ENCODE data around the gene OSR1. TPM values are rescaled to one million over a fixed set of nuclear protein-coding genes. Genes with fewer than 3 reads are reported as not detected.
A peak's percentile ranks its signal among the peaks of the same experiment; 100 is the strongest.
"Not testable (repeated sequence)": the region's sequence is repeated elsewhere in the genome, so short reads cannot be mapped to it uniquely, and the experiment has no call there.

The OSR1 gene
- polyA plus RNA-seq (ENCODE audit: insufficient read depth in 1 of 5, insufficient read length in 5 of 5, low replicate concordance in 1 of 5) = 10 to 100 TPM; 32.1 to 48.3 (median 38.2) TPM
- long read RNA-seq, donor 1, full-length matches to known transcripts = 34 of 49 reads
- long read RNA-seq, donor 1, partial matches to known transcripts = 15 of 49 reads
- long read RNA-seq, donor 1, other reads (novel, unspliced or antisense) = 0 of 49 reads
- long read RNA-seq, donor 2, full-length matches to known transcripts = 13 of 13 reads
- long read RNA-seq, donor 2, partial matches to known transcripts = 0 of 13 reads
- long read RNA-seq, donor 2, other reads (novel, unspliced or antisense) = 0 of 13 reads
- long read RNA-seq, donor 3, full-length matches to known transcripts = 22 of 33 reads
- long read RNA-seq, donor 3, partial matches to known transcripts = 11 of 33 reads
- long read RNA-seq, donor 3, other reads (novel, unspliced or antisense) = 0 of 33 reads
- long read RNA-seq, donor 4, full-length matches to known transcripts = 14 of 24 reads
- long read RNA-seq, donor 4, partial matches to known transcripts = 10 of 24 reads
- long read RNA-seq, donor 4, other reads (novel, unspliced or antisense) = 0 of 24 reads
- long read RNA-seq, donor 5, full-length matches to known transcripts = 23 of 50 reads
- long read RNA-seq, donor 5, partial matches to known transcripts = 27 of 50 reads
- long read RNA-seq, donor 5, other reads (novel, unspliced or antisense) = 0 of 50 reads
- long read RNA-seq, donor 6, full-length matches to known transcripts = 24 of 35 reads
- long read RNA-seq, donor 6, partial matches to known transcripts = 11 of 35 reads
- long read RNA-seq, donor 6, other reads (novel, unspliced or antisense) = 0 of 35 reads
- long read RNA-seq, donor 7, full-length matches to known transcripts = 26 of 31 reads
- long read RNA-seq, donor 7, partial matches to known transcripts = 5 of 31 reads
- long read RNA-seq, donor 7, other reads (novel, unspliced or antisense) = 0 of 31 reads
- long read RNA-seq, donor 8, full-length matches to known transcripts = 13 of 20 reads
- long read RNA-seq, donor 8, partial matches to known transcripts = 7 of 20 reads
- long read RNA-seq, donor 8, other reads (novel, unspliced or antisense) = 0 of 20 reads

DNA sequence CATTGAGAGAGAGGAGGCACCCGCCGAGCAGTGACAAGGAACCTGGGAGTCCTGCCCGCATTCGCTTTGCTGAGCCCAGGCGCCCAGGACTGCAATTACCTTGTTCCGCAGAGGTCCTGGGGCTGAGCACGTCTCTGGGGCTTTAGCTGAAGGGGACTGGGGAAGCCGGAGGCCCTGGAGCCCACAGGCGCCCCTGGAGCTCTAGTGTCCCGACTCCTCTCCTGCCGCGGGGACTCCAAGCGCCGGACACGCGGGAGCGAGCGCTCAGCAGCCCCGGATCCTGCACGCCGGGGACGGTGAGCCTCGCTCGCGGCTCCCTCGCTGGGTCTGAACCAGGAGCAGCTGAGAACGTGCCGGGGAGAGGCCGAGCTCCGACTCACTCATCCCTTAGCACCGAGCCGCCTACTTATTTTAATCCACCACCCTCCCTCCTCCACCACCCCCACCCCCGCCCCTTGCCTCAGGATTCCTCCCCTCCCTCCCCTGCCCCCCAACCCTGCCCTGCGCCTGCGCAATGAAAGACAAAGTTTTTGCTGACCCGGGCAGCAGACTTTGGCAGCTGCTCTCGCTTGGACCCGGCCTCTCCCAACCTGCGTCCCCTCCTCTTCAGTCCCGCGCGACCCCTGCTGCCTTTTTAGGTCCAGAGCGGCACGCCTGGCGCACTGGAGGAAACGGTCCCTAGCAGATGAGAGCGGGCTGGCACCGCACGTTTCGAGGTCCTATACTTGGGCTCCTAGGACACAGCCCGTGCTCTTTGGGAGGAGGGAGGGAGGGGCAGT lies at the start of gene OSR1:
TSS of gene OSR1 (minus strand) at position 382 of the 779 bp plus-strand sequence. CDS start 4,818 bp downstream, outside the sequence.
- peak; percentile 87 to 89 for DNase-seq

DNA sequence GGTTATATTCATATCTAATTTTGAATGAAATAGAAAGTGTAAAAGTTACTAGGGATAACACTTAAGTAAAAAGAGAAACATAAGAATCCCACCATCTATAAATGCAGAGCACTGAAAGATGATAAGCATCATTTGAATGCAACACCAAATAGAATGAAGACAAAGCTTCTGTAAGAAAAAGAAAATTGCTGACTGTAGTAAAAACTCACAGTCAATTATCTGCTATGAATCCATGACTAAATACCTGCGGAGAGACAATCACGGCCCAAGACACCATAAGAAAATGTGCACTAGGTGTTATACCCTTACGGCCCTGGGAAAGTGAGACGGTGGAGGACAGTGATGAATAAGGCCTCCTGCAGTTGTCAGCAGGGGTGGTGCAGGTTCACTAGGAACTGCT lies 45.4 kb upstream of the OSR1 start:
- DNase-seq = no peak

DNA sequence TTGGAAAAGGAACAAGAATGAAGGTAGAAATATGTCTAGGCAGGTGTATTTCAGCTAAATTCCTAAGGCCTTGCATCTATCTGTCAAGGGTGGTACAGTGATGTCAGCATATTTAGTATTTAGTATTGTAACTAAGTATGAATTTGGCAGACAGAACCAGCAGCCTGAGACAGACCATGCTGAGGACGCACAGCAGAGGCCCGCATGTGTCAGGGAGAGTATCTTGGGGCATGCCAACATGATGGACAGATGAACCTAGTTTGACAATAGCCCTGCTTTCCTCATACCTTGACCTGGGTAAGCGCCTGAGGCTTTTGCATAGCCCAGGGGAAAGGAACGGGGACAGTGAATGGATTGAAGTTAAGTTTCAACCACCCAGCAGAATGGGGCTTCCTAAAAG lies 33.8 kb upstream of the OSR1 start:
- DNase-seq = no peak

DNA sequence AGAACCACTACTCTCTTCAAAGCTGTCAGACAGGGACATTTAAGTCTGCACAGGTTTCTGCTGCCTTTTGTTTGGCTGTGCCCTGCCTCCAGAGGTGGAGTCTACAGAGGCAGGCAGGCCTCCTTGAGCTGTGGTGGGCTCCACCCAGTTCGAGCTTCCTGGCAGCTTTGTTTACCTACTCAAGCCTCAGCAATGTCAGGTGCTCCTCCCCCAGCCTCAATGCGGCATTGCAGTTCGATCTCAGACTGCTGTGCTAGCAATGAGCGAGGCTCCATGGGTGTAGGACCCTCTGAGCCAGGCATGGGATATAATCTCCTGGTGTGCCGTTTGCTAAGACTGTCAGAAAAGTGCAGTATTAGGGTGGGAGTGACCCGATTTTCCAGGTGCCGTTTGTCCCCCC lies 31.0 kb upstream of the OSR1 start:
- DNase-seq = not testable (repeated sequence)

DNA sequence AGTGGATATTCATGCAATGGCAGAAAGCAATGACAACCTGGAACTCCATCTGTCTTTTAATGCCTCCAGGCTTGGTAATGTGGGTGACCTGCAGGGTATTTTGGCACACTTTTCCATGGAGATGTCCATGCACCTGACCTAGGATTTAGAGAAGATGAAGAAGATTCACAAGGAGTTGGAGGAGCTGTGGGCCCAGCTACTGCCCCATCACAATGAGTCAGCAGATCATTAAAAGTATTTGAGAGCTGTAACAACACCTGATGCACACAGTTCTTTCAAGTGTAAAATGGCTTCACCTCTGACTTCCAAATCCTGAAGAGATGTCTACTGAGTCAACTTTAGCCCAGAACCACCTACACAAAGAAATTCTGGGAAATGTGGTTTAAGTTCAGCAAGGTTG lies 22.1 kb upstream of the OSR1 start:
- DNase-seq = no peak

DNA sequence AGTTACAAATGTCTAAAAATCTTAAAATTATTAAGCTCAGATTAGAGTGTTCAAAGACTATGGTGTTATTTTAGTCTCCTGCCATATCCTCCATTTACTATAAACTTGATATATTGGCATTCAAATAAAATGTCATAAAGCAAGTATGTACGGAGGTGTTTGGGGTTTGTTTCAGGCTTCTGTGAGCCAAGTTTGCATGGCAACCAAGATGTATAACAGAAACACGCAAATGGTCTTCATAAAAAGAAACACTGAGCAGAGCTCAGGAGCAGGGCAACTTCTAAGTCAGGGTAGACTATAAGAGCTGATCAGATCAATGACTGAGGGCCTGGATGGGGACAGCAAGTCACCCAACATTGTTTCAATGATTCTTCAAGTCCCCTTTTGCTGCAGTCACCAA lies 20.5 kb upstream of the OSR1 start:
- no peak for DNase-seq

DNA sequence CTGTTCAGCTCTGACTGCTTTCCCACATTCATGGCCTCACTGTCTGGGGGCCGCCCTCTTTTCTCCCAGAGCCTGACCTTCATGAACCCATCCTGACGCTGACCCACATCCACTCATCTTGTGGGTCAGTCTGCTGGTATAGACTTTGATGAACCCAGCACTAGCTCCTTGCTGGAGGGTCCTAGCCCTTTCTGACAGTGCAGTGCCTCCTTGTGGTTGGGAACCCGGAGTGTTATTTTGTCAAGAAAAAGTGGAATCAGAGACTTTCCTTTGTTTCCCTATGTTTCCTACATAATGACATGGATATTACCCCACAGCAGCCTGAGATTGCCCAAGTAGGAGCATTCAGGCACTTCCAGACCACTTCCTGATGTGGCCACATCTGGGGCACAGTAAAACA lies 19.3 kb upstream of the OSR1 start:
- no peak for DNase-seq

DNA sequence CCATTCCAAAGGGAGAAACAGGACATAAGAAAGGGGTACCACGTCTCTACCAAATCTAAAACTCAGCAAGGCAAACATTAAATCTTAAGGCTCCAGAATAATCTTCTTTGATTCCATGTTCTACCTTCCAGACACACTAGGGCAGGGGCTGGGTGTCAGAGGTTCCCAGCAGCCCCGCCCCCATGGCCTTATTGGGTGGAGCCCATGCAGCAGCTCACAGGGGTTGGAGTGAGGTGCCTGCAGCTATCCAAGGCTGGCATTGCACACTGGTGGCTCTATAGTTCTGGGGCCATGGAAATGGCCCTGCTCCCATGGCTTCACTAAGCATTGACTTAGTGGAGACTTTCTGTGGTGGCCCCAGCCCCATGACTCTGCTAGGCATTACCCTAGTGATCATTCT lies 14.9 kb upstream of the OSR1 start:
- no peak for DNase-seq

DNA sequence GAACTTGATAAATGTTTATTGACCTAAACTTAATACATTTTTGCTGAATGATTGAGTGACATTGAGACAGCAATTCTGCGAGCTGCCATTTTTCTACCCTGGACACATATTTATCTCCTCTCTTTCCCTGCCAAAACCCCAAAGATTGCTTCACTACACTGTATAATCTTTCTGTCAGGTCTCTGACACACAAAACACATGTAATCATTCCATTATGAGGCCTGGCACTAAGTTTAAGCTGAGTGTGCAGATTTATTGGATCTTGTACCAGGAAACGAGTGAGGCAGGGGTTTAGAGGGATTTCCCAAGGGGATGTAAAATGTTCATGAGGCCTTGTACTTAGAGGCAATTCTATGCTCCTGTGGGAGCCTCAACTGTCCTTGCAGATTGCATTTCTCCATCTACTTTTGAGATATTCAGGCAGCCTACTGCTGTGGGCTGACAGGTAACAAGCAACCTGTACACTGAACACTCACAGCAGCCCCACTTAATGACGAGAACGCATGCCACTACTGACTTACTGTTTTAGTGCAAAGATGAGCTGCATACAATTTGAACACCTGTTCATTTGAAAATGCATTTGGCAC lies 13.7 kb upstream of the OSR1 start:
- no peak for DNase-seq

DNA sequence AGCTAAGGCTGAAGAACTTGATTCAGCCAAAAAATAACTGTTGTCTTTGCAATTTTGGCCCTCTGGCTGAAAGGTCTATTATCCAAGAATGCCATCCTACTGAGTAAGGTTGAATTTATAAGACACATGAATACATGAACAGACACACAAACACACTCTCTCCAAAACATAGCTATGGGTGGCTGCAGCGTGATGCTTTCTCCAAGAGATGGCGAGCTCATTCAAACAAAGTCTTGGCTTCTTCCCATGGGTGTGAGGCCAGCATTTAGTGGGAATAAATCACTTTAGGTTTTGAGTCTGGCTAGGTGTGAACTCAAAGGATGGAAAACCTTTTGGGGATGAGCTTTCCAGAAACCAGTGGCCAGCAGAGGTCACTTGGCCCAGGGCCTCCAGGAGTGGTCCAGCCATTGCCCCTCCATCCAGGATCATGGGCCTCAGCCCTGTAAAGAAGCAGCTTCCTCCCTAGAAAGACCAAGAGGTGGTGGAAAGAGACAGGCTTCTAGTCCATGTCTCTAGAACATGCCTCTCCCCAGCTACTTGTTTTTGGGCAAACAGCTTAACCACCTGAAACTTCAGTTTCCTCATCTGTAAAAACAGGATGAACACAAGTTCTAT lies 11.0 kb upstream of the OSR1 start:
- DNase-seq = no peak

DNA sequence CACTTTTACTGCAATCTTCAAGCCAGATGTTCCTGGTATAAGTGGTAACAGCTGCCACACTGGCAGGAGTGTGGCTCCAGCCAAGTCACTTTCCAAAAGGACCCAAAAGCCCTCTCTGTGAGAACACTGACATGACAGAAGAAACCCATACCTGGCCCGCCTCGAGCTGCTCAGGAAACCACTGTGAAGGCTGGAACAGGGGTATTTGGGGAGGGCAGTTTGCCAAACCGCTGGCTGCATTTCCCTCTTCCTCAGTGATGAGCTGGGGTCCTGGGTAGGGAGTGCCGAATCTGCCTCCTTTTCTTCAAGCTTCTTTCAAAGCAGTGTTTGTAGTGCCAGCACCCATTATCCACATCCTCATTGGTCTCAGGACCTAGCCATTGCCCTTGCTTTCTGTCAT lies 10.3 kb upstream of the OSR1 start:
- DNase-seq = no peak

DNA sequence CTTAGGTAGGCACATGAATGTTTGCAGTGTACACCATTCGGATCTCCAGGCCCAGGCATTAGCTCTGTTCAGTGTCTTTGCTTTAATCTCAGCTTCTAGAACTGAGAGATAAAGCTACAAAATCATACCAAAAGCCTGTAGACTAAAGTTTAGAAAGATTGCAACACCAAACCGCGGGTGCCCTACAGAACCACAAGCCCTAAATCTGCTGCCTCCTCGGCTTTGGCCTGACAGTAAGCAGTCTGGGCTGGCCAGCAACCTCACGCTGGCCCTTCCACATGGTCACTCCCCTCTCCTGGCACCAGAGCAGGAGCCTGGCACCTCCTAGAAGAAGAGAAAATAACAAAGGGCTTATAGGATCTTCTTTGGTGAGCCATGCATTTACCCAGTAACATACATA lies 8.9 kb upstream of the OSR1 start:
- no peak for DNase-seq

DNA sequence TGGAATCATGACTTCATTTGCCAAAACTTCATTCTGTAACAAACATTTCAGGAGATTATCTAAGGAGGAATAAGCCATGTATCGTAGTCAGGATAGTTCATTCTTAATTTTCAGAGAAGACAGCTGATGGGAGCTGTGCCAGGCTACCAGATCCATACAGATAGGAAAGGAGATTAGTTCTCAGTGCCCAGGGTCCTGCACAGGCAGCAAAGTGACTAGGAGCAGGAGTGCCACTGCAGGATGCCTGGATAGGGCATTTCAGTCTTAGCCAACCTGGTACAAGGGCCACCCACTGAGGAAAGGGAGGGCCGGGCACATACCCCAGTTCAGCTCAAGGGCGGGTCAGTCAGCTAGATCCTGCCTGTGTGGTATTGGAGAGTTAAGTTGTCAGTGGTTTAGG lies 6.7 kb upstream of the OSR1 start:
- no peak for DNase-seq

DNA sequence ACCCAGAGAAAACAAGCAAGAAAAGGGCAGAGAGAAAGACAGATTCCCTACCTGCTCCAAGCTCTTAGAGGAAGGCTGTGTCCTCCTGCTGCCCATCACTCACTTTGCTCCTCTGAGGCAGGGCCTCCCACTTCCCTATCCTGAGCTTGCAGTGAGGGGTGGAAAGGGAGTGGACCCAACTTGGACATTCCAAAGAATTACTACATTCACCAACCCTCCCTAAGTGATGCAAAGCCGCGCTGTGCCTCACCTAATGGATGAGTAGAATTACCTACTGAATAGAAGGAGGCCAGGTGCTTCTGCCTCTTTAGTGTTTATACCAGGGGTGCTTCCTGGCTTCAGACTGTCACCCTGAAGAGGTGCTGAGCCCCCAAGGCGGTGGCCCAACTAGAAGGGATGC lies 5.6 kb upstream of the OSR1 start:
- DNase-seq = no peak

DNA sequence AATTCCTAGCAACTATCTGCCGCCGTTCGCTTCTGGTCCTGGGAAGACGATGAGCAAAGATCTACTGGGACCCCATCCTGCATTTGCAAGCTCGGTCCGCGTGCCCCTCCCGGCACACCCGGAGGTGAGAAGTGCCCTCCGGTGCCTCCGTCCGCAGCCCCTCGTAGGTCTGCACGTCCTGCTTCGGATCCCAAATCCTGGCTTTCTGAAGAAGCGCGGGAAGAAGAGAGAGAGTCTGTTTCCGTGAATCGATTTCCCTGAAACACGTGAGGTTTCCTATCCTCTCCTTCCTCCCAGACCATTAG lies 5.0 kb upstream of the OSR1 start:
- no peak for DNase-seq

DNA sequence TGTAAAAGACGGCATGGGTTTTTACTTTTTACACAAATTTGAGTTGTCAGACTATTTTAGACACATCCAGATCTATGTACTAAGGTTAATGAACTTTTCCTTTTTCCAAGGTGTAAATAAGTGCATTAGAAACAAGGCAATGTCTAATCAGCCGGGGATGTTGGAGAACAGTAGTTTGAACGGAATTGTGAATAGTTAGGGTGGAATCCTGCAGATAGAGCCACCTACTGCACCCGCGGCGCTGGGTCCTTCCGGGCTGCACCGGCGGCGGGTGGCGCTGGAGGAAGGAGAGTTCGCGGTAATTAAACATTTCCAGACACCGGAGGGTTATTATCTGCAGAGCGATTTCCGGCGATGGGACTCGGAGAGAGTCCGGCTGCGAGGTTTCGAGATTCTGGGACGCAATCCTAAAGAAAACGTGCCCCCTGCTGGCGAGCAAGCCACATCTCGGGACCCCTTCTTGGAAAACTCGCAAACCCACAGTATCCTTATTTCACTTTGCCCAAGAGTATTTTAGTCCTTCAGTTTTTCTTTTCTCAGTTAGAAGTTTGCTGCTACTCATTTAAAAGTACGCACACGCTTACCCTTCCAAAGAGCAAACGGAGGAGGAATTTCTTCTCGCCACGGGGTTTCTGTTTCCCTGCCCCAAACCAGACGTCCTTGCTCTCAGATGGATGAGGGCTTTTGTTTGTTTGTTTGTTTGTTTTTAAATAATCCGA lies 4.5 kb upstream of the OSR1 start:
- DNase-seq = peak; percentile 85 to 90

DNA sequence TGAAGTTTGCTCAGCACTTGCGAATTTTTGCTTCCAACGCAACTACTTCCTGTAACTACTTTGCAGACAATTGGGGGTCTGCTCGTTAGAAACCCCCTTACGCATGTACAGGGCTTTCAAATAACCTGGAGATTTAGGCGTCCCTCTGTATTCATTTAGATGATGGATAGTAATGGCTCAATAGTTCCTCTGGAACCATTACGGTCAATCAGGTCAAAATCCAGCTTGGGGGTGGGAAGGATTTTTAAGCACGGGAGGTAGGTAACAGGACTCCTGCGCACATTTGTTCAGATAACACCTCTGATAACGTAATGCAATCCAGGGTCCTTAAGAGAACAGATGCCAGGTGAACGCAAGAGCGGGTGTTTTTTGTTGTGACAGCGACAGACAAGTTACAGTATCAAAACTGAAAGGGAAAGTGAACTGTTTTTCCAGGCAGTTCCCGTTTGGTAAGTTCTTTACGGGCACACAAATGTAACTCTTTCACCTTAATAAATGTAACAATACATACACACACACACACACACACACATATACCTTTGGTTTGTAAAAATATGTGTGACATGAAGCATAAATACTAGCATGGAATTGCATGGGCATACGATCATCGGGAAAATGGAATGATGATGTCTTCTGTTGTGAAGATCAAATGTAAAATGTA lies 3.8 kb upstream of the OSR1 start:
- peak; percentile 64 to 65 for DNase-seq

DNA sequence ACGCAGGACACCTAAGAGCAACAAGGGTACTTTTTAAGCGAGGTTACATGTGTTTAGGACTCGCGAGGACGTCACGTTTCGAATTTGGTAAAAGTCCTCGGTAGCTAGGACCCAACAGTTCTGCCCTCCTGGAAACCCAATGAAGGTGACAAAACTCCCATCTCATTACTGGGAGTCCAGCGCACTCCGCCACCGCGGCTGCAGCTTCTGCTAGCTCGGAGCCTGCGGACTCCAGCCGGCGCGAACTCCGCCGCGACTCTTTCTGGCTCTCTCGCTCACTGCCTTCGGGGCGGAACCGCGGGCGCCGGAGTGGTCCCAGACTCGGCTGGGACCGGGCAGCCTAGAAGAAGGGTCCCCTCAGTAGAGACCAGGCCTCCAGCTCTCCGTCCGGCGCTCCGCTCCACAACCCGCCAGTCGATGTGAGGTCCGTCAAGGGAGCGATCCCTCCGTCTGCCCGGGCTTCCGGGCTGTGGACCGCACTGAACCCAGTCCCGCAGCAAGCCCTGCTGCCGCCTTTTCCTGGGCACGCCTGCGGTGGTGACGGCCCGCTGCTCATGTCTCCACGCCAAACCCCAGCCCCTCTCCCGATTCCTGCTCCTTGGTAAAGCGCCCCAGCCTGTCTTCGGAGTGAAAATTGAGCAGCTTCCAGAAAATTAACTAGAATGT lies 3.0 kb upstream of the OSR1 start:
- DNase-seq = peak in 1 of 2 donors; percentile 57

DNA sequence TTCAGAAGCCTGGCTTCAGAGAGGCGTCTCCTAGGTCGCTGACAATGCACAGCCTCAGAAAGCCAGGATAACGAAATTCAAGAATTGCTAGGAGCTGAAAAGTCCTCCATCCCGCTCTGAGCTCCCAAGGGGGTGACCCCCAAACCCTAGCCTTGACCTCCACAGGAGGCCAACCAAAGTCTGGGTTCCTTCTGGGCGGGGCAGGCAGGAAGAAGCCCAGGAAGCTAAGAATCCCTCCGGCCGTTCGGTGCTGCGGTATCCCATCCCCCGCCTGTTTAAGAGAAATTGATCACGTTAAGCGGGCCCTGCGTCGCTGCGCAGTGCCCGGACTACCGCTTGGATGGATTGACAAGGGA lies 2.5 kb upstream of the OSR1 start:
- DNase-seq = no peak

All from right lung (tissue), 10 donors.